PC-3 (cell line): ENCODE results near the gene RPL13A.

ENCODE experiments used
- CTCF ChIP-seq: fragments of 300-600 bp; sonication (generic); conservative IDR thresholded peaks from 2 replicates; pipeline ENCODE4 v1.5.1; 2017; ENCODE audit warnings: antibody characterized with exemption, low read depth, mild to moderate bottlenecking, low read length
- EZH2 ChIP-seq: fragments of 300-600 bp; sonication (generic); IDR thresholded peaks from one replicate; pipeline ENCODE4 v1.6.1; 2017; ENCODE audit warnings: antibody characterized with exemption, mild to moderate bottlenecking, low read length; ENCODE audit not compliant: unreplicated experiment

GRCh38 chr19:49470615-49470978 is 16.8 kb upstream of the RPL13A start:
- no peak for TF ChIP-seq CTCF
- no peak for TF ChIP-seq EZH2
